HepG2 (cell line): ENCODE data around the gene CHFR. TPM values are rescaled to one million over a fixed set of nuclear protein-coding genes. Genes with fewer than 3 reads are reported as not detected.

ENCODE experiments used
- AGO1 ChIP-seq: fragments of 200-400 bp; formaldehyde crosslinking; IDR thresholded peaks from 2 replicates; pipeline ENCODE4 v1.6.1; 2017; ENCODE audit warnings: mild to moderate bottlenecking, low read depth, low read length, moderate library complexity; ENCODE audit not compliant: poor library complexity, severe bottlenecking
- AHR ChIP-seq: IDR thresholded peaks from 2 replicates; pipeline ENCODE4 v1.6.1; 2018; ENCODE audit warnings: missing genetic modification reagents, missing compliant biosample characterization
- CBX1 ChIP-seq: IDR thresholded peaks from one replicate; pipeline ENCODE4 v1.6.1; 2016; ENCODE audit warnings: antibody characterized with exemption, low read depth
- CHD2 ChIP-seq: IDR thresholded peaks from 2 replicates; pipeline ENCODE4 v1.6.1; 2011; ENCODE audit warnings: low read depth, low read length, improper control_type of control experiment
- NR2F6 ChIP-seq, 2 experiments: IDR thresholded peaks; 2 replicates each; pipeline ENCODE4 v1.6.1; 2016; ENCODE audit warnings: antibody characterized with exemption in 1 of 2, mild to moderate bottlenecking in 1 of 2
- SMAD1 ChIP-seq: sonication (generic); formaldehyde crosslinking; IDR thresholded peaks from 2 replicates; pipeline ENCODE4 v1.4.0; 2020; ENCODE audit warnings: missing genetic modification reagents, low read depth, mild to moderate bottlenecking, borderline replicate concordance
- SNAPC4 ChIP-seq: sonication (generic); formaldehyde crosslinking; IDR thresholded peaks from 2 replicates; pipeline ENCODE4 v1.4.0; 2020; ENCODE audit warnings: mild to moderate bottlenecking, missing genetic modification reagents
- TARDBP ChIP-seq: sonication (generic); formaldehyde crosslinking; IDR thresholded peaks from 2 replicates; pipeline ENCODE4 v1.8.0; 2022; ENCODE audit warnings: mild to moderate bottlenecking, missing genetic modification reagents
- YEATS2 ChIP-seq: sonication (generic); formaldehyde crosslinking; IDR thresholded peaks from 2 replicates; pipeline ENCODE4 v1.4.0; 2020; ENCODE audit warnings: missing genetic modification reagents, borderline replicate concordance
- ZBTB42 ChIP-seq: sonication (generic); formaldehyde crosslinking; IDR thresholded peaks from 2 replicates; pipeline ENCODE4 v1.5.0; 2020; ENCODE audit warnings: mild to moderate bottlenecking, missing genetic modification reagents
- ZFP82 ChIP-seq: sonication (generic); formaldehyde crosslinking; IDR thresholded peaks from 2 replicates; pipeline ENCODE4 v1.5.1; 2020; ENCODE audit warnings: mild to moderate bottlenecking, missing genetic modification reagents, borderline replicate concordance
- ZMYM4 ChIP-seq: sonication (generic); formaldehyde crosslinking; IDR thresholded peaks from 2 replicates; pipeline ENCODE4 v1.8.1; 2023; ENCODE audit warnings: mild to moderate bottlenecking, missing genetic modification reagents
- ZNF20 ChIP-seq: sonication (generic); formaldehyde crosslinking; IDR thresholded peaks from 2 replicates; pipeline ENCODE4 v1.4.0; 2020; ENCODE audit warnings: mild to moderate bottlenecking, moderate library complexity, missing genetic modification reagents
- ZNF713 ChIP-seq: sonication (generic); formaldehyde crosslinking; IDR thresholded peaks from 2 replicates; pipeline ENCODE4 v1.4.0; 2020; ENCODE audit warnings: mild to moderate bottlenecking, missing genetic modification reagents
- polyA plus RNA-seq, 8 experiments: library from polyadenylated mRNA; depleted of rRNA in 3 of 8; stranded (reverse) in 7 of 8; unstranded in 1 of 8; fragments of >200 nt; fragmentation: Illumina TruSeq in 4 of 8; extraction: Trizol in 4 of 8; gene quantifications; 2 replicates each; pipeline versions ENCODE4 v1.2.1 to v1.2.3, GENCODE V29; 2011 to 2016; ENCODE audit warnings: low read depth in 4 of 8, missing spikeins in 1 of 8, mixed read lengths in 1 of 8; ENCODE audit not compliant: insufficient read depth in 1 of 8
- total RNA-seq, 5 experiments: library from RNA; depleted of rRNA; stranded (reverse); fragments of >200 nt; fragmentation: Illumina TruSeq; extraction: Trizol; gene quantifications; 2 replicates each; pipeline ENCODE4 v1.2.3, GENCODE V29; 2016; ENCODE audit warnings: low read depth in 1 of 5
- TF ChIP-seq, protein P1 (sequence below): sonication (generic); formaldehyde crosslinking; IDR thresholded peaks from 2 replicates; pipeline ENCODE4 v1.4.0; 2020; ENCODE audit warnings: mild to moderate bottlenecking, missing genetic modification reagents, borderline replicate concordance

The CHFR gene
- total and polyA plus RNA-seq, 2 of the 13 experiments (the other 11 are each of a cell fraction or from before 2014, with no cell fraction given) = 21.4 to 21.5 TPM

DNA sequence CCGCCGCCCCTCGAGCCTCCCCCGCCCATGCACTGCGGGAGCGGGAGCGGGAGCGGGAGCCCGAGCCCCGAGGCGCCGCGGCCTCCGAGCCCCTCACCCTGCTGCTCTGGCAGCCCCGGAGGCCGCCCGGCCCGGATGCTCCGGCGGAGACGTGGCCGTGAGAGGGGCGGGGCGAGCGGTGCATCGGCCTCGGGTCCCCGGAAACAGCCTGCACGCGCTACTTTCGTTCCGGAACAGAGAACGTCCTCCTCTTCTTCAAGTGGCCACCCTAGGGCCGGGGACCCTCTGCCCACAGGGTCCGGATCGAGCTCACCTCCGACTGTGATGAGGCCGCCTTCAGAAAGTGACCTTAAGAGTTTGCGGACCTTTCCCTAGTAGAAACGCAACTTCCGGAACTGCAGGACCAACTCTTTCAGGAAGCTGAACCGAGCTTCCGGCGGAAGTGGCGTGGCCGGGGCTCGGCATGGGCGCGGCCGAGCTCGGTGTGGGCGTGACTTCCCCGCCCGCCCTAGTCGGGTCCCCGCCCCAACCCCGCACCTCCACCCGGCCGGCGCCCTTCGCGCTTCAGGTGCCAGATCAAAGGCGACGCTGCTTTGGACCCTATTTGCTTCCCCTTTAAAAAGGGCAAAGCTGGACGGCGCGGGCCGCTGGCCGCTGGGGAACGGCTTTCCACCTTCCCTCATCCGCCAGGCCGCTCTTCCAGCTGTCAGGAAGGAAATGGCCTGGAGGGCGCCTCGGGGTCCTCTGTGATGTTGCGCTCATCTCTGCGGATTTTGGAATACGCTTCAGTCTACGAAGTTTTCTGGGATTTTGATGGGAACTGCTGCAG is 58.5 kb downstream of the CHFR start, which contains the start of gene GOLGA3 (continued):
- 0 out of 2 replicates have a peak, but pooled peaks have one; percentile 40 for TF ChIP-seq ZNF20
- TF ChIP-seq ZBTB42 = no peak
- TF ChIP-seq CBX1 = peak; percentile 17
- peak; percentile 53 for TF ChIP-seq TARDBP (CRISPR knock-in tag)
- peak; percentile 89 for TF ChIP-seq YEATS2 (CRISPR knock-in tag)
- TF ChIP-seq ZFP82 = no peak
- no peak for TF ChIP-seq NR2F6 (IDR thresholded peaks at IDR 0.05)
- TF ChIP-seq NR2F6 (CRISPR knock-in tag; IDR thresholded peaks at IDR 0.05) = no peak
- TF ChIP-seq AHR (CRISPR knock-in tag) = no peak; the same call in 1 of the 2 replicates
- no peak for TF ChIP-seq SMAD1 (CRISPR knock-in tag)
- no peak for TF ChIP-seq AGO1
- no peak for TF ChIP-seq ZNF713 (CRISPR knock-in tag)
- TF ChIP-seq, protein P1, sequence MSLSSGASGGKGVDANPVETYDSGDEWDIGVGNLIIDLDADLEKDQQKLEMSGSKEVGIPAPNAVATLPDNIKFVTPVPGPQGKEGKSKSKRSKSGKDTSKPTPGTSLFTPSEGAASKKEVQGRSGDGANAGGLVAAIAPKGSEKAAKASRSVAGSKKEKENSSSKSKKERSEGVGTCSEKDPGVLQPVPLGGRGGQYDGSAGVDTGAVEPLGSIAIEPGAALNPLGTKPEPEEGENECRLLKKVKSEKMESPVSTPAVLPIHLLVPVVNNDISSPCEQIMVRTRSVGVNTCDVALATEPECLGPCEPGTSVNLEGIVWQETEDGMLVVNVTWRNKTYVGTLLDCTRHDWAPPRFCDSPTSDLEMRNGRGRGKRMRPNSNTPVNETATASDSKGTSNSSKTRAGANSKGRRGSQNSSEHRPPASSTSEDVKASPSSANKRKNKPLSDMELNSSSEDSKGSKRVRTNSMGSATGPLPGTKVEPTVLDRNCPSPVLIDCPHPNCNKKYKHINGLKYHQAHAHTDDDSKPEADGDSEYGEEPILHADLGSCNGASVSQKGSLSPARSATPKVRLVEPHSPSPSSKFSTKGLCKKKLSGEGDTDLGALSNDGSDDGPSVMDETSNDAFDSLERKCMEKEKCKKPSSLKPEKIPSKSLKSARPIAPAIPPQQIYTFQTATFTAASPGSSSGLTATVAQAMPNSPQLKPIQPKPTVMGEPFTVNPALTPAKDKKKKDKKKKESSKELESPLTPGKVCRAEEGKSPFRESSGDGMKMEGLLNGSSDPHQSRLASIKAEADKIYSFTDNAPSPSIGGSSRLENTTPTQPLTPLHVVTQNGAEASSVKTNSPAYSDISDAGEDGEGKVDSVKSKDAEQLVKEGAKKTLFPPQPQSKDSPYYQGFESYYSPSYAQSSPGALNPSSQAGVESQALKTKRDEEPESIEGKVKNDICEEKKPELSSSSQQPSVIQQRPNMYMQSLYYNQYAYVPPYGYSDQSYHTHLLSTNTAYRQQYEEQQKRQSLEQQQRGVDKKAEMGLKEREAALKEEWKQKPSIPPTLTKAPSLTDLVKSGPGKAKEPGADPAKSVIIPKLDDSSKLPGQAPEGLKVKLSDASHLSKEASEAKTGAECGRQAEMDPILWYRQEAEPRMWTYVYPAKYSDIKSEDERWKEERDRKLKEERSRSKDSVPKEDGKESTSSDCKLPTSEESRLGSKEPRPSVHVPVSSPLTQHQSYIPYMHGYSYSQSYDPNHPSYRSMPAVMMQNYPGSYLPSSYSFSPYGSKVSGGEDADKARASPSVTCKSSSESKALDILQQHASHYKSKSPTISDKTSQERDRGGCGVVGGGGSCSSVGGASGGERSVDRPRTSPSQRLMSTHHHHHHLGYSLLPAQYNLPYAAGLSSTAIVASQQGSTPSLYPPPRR (CRISPR knock-in tag) = peak; percentile 47; the same call in 1 of the 2 replicates
- peak; percentile 10; the same call in 1 of the 2 replicates for TF ChIP-seq ZMYM4 (CRISPR knock-in tag)
- TF ChIP-seq SNAPC4 (CRISPR knock-in tag) = peak; percentile 62; the same call in 1 of the 2 replicates
- no peak for TF ChIP-seq CHD2
